Lower leg skin (tissue), 3 donors: ENCODE data around the gene PPTC7.

Experiments
- POLR2A ChIP-seq, 2 donors: fragments of 450-650 bp; IDR thresholded peaks; one replicate each; pipeline ENCODE4 v1.6.1; 2016 to 2017; ENCODE audit warnings: antibody characterized with exemption in 2 of 2, mild to moderate bottlenecking in 1 of 2, moderate library complexity in 1 of 2
- TF ChIP-seq, protein P1 (sequence below), 3 donors: fragments of 450-650 bp; IDR thresholded peaks; one replicate each; pipeline ENCODE4 v1.5.1; 2016; ENCODE audit warnings: antibody characterized with exemption in 3 of 3, mild to moderate bottlenecking in 3 of 3, moderate library complexity in 2 of 3

DNA sequence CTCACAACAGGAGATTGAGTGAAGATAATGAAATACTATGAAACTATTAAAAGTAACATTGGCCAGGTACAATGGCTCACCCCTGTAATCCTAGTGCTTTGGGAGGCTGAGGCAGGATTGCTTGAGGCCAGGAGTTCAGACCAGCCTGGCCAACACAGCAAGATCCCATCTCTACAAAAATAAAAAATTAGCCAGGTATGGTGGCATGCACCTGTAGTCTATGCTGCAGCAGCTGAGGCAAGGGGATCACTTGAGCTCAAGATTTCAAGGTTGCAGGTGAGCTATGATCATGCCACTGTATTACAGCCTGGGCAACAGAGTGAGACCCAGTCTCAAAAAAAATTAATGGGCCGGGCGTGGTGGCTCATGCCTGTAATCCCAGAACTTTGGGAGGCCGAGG, 66.1 kb downstream of the PPTC7 start:
- TF ChIP-seq, protein P1, sequence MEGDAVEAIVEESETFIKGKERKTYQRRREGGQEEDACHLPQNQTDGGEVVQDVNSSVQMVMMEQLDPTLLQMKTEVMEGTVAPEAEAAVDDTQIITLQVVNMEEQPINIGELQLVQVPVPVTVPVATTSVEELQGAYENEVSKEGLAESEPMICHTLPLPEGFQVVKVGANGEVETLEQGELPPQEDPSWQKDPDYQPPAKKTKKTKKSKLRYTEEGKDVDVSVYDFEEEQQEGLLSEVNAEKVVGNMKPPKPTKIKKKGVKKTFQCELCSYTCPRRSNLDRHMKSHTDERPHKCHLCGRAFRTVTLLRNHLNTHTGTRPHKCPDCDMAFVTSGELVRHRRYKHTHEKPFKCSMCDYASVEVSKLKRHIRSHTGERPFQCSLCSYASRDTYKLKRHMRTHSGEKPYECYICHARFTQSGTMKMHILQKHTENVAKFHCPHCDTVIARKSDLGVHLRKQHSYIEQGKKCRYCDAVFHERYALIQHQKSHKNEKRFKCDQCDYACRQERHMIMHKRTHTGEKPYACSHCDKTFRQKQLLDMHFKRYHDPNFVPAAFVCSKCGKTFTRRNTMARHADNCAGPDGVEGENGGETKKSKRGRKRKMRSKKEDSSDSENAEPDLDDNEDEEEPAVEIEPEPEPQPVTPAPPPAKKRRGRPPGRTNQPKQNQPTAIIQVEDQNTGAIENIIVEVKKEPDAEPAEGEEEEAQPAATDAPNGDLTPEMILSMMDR (IDR thresholded peaks at IDR 0.05) = no peak
- TF ChIP-seq POLR2A (IDR thresholded peaks at IDR 0.05) = no peak
